ENCODE measurements around the gene IDH2.
"Not testable (repeated sequence)": the region's sequence is repeated elsewhere in the genome, so short reads cannot be mapped to it uniquely, and the experiment has no call there.

The IDH2 gene

GRCh38 chr15:90101969-90102890 lies at the start of gene IDH2:
Gene IDH2, minus strand, starts transcription at chr15:90102468. Its CDS starts 78 bp downstream, at chr15:90102390.
- H2AFZ ChIP-seq (ENCODE audit: low read depth), result peak within 1 kb of the TSS; percentile 98
- no peak within 1 kb of the TSS; the same call in 1 of the 2 replicates for H3K27ac ChIP-seq
- peaks cover 36% of the 10 kb centered on the region for H3K4me1 ChIP-seq (ENCODE audit: low read depth, poor library complexity, severe bottlenecking)

DNA sequence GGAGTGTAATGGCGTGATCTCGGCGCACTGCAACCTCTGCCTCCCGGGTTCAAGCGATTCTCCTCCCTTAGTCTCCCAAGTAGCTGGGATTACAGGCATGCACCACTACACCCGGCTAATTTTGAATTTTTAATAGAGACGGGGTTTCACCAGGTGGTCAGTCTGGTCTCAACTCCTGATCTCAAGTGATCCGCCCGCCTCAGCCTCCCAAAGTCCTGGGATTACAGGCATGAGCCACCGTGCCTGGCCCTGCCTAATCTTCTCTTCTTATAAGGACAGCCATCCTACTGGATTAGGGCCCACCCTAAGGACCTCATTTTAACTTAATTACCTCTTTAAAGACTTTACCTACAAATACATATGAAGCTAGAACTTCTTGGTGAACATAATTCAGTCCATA lies 48.3 kb upstream of the IDH2 start:
- not testable (repeated sequence) for H3K4me2 ChIP-seq; H3K79me2 ChIP-seq (ENCODE audit: insufficient read depth, low read depth); H3K27me3 ChIP-seq (ENCODE audit: insufficient read depth, low read depth); H3K4me3 ChIP-seq (IDR thresholded peaks at IDR 0.05; ENCODE audit: insufficient read depth, low read depth, low read length); H4K20me1 ChIP-seq (ENCODE audit: insufficient read depth); H2AFZ ChIP-seq (ENCODE audit: low read depth); H3K27ac ChIP-seq; H3K36me3 ChIP-seq (ENCODE audit: insufficient read depth); H3K9ac ChIP-seq
- peaks cover 14% of the 10 kb centered on the region for H3K4me1 ChIP-seq (ENCODE audit: low read depth, poor library complexity, severe bottlenecking)

More at GRCh38 chr15:90101969-90102890, at the start of gene IDH2:
- Histone ChIP-seq H3K4me2 (peak within 1 kb of the TSS; percentile 90), H3K4me3 (IDR thresholded peaks at IDR 0.05; ENCODE audit: insufficient read depth, low read depth, low read length) (no peak within 1 kb of the TSS), H3K36me3 (ENCODE audit: insufficient read depth) (no peaks in the 10 kb centered on the region), H3K27me3 (ENCODE audit: insufficient read depth, low read depth) (no peaks in the 10 kb centered on the region), H4K20me1 (ENCODE audit: insufficient read depth) (no peaks in the 10 kb centered on the region), H3K9ac (peak within 1 kb of the TSS; percentile 32; the same call in 1 of the 2 replicates), H3K79me2 (ENCODE audit: insufficient read depth, low read depth) (no peaks in the 10 kb centered on the region)
- TF ChIP-seq, protein P1, sequence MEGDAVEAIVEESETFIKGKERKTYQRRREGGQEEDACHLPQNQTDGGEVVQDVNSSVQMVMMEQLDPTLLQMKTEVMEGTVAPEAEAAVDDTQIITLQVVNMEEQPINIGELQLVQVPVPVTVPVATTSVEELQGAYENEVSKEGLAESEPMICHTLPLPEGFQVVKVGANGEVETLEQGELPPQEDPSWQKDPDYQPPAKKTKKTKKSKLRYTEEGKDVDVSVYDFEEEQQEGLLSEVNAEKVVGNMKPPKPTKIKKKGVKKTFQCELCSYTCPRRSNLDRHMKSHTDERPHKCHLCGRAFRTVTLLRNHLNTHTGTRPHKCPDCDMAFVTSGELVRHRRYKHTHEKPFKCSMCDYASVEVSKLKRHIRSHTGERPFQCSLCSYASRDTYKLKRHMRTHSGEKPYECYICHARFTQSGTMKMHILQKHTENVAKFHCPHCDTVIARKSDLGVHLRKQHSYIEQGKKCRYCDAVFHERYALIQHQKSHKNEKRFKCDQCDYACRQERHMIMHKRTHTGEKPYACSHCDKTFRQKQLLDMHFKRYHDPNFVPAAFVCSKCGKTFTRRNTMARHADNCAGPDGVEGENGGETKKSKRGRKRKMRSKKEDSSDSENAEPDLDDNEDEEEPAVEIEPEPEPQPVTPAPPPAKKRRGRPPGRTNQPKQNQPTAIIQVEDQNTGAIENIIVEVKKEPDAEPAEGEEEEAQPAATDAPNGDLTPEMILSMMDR (conservative IDR thresholded peaks at IDR 0.05; ENCODE audit: low read depth, low read length), result no peak

GRCh38 chr15:90149609-90150340 lies 47.5 kb upstream of the IDH2 start:
- Histone ChIP-seq H2AFZ (ENCODE audit: low read depth) (peak overlapping the region; percentile 66), H3K36me3 (ENCODE audit: insufficient read depth) (no peaks in the 10 kb centered on the region), H3K79me2 (ENCODE audit: insufficient read depth, low read depth) (no peaks in the 10 kb centered on the region), H3K9ac (no peak overlapping the region), H3K4me3 (IDR thresholded peaks at IDR 0.05; ENCODE audit: insufficient read depth, low read depth, low read length) (no peak overlapping the region), H4K20me1 (ENCODE audit: insufficient read depth) (no peaks in the 10 kb centered on the region), H3K27ac (no peak overlapping the region; the same call in 1 of the 2 replicates), H3K4me2 (0 out of 2 replicates have a peak overlapping the region, but pooled peaks have one; percentile 41), H3K4me1 (ENCODE audit: low read depth, poor library complexity, severe bottlenecking) (peaks cover 14% of the 10 kb centered on the region), H3K27me3 (ENCODE audit: insufficient read depth, low read depth) (no peaks in the 10 kb centered on the region)
- TF ChIP-seq, protein P1 (conservative IDR thresholded peaks at IDR 0.05; ENCODE audit: low read depth, low read length), result no peak

- not testable (repeated sequence) for H3K4me3 ChIP-seq (IDR thresholded peaks at IDR 0.05; ENCODE audit: insufficient read depth, low read depth, low read length); H3K27ac ChIP-seq; H4K20me1 ChIP-seq (ENCODE audit: insufficient read depth); H2AFZ ChIP-seq (ENCODE audit: low read depth); H3K9ac ChIP-seq; H3K27me3 ChIP-seq (ENCODE audit: insufficient read depth, low read depth); H3K4me2 ChIP-seq; H3K79me2 ChIP-seq (ENCODE audit: insufficient read depth, low read depth); H3K36me3 ChIP-seq (ENCODE audit: insufficient read depth)
- peaks cover 33% of the 10 kb centered on the region for H3K4me1 ChIP-seq (ENCODE audit: low read depth, poor library complexity, severe bottlenecking)
These were observed 44.0 kb upstream of the IDH2 start for GRCh38 chr15:90146198-90146761.

- no peak overlapping the region for H2AFZ ChIP-seq (ENCODE audit: low read depth)
- TF ChIP-seq, protein P1 (conservative IDR thresholded peaks at IDR 0.05; ENCODE audit: low read depth, low read length), result no peak
- no peak overlapping the region for H3K4me3 ChIP-seq (IDR thresholded peaks at IDR 0.05; ENCODE audit: insufficient read depth, low read depth, low read length)
- H3K79me2 ChIP-seq (ENCODE audit: insufficient read depth, low read depth), result no peaks in the 10 kb centered on the region
- H3K9ac ChIP-seq, result no peak overlapping the region
- H3K4me1 ChIP-seq (ENCODE audit: low read depth, poor library complexity, severe bottlenecking), result peaks cover 33% of the 10 kb centered on the region
- no peaks in the 10 kb centered on the region for H3K36me3 ChIP-seq (ENCODE audit: insufficient read depth)
- H3K4me2 ChIP-seq, result no peak overlapping the region
- no peaks in the 10 kb centered on the region for H3K27me3 ChIP-seq (ENCODE audit: insufficient read depth, low read depth)
- H4K20me1 ChIP-seq (ENCODE audit: insufficient read depth), result no peaks in the 10 kb centered on the region
- no peak overlapping the region for H3K27ac ChIP-seq
These were observed 43.5 kb upstream of the IDH2 start for GRCh38 chr15:90145761-90146160.
